Mucosa of stomach (tissue), 1 donor: ENCODE measurements around the gene KIAA1549.
"Not testable (repeated sequence)": the region's sequence is repeated elsewhere in the genome, so short reads cannot be mapped to it uniquely, and the experiment has no call there.

Experiments
- H3K27me3 ChIP-seq: one replicate; pipeline ENCODE4 v1.7.0; 2013; ENCODE audit warnings: mild to moderate bottlenecking, low read length; ENCODE audit not compliant: control insufficient read depth, insufficient read depth
- H3K36me3 ChIP-seq: one replicate; pipeline ENCODE4 v1.7.0; 2013; ENCODE audit warnings: low read length; ENCODE audit not compliant: control insufficient read depth, insufficient read depth
- H3K4me1 ChIP-seq: one replicate; pipeline ENCODE4 v1.7.0; 2013; ENCODE audit warnings: mild to moderate bottlenecking, low read length; ENCODE audit not compliant: control insufficient read depth, insufficient read depth
- H3K4me3 ChIP-seq: one replicate; pipeline ENCODE4 v1.7.0; 2013; ENCODE audit warnings: low read length
- H3K9ac ChIP-seq: one replicate; pipeline ENCODE4 v1.7.0; 2013; ENCODE audit warnings: mild to moderate bottlenecking, low read length, moderate library complexity
- H3K9me3 ChIP-seq: one replicate; pipeline ENCODE4 v1.7.0; 2013; ENCODE audit warnings: mild to moderate bottlenecking, low read length, moderate library complexity; ENCODE audit not compliant: control insufficient read depth
- donor health status: Pancreatic carcinoma.

Gene KIAA1549

DNA sequence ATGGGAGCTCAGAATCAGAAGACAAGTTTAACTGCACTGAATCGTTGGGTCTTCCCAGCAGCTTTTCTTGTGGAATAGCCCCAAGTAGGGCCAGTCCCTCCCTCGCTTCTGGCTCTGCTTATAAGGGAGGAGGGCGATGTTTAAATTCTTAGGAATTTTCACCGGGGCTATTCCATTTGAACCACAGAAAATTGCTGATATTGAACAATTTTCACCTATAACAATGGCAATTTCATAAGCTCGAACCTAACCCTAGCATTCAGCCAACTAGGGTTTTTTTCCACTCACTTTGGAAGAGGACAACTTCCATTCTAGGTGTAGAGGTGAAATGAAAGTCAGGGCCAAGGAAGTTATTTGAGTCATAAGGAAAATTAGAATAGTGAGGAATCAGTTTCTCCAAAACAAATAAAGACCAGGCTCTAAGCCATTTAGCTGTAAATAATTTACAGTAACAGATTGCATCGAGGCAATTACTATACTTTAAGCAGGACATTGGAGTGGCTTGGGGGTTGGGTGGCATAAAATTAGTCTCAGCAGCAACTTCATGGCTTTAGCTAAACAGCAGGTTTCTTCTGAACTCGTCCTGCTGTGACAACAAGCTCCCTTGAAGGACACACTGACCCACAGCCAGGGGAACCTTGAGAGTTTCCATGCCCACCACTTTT lies 181.7 kb downstream of the KIAA1549 start:
- H3K36me3 ChIP-seq: no peaks in the 10 kb centered on the region
- no peaks in the 10 kb centered on the region for H3K9me3 ChIP-seq
- no peaks in the 10 kb centered on the region for H3K4me1 ChIP-seq
- no peak overlapping the region for H3K9ac ChIP-seq
- H3K4me3 ChIP-seq: no peak overlapping the region
- H3K27me3 ChIP-seq: peaks cover 3% of the 10 kb centered on the region

DNA sequence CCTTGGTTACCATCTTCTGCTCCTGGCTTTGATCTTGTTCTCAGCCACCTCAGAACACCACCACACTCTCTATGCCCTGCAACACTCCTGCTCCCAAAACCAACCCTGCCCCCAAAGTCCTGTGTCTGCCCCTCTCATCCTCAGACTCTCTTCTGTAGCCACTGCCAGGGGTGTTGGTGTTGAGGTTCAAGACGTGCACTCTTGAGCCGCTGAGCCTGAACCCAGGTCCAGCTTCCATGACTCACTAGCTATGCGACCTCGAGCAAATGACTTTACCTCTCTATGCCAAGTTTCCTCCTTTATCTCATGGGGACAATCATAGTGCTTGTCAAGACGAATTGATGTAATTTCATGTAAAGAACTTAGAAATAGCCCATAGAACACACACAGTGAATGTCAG lies 182.4 kb downstream of the KIAA1549 start:
- Histone ChIP-seq H3K4me3 (no peak overlapping the region), H3K4me1 (no peaks in the 10 kb centered on the region), H3K27me3 (peaks cover 3% of the 10 kb centered on the region), H3K9ac (no peak overlapping the region), H3K36me3 (no peaks in the 10 kb centered on the region), H3K9me3 (no peaks in the 10 kb centered on the region)

DNA sequence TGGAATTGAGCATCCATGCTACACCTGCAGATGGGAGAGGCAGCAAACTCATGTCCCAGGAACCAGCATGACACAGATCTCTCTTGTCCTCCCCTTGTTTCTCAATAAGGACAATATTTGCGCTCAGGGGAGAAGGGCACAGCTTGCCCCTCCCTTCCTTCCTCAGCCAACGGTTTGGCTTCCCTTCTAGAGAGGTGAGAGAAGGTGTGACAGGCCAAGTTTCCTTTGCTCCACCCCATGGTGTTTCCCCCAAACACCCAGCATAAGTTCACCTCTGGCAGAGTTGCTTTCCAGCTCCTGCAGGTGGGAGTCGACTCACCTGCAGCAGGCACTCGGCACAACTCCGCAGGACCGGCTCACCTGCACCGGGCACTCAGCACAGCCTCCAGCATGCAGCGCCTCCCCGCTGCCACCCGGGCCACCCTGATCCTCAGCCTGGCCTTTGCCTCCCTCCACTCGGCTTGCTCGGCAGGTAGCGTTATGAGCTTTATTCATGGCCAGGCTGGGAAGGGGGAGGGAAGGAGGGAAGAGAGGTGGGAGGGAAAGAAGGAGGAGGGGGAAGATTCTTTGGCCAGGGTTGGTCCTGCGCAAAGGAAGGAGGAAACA lies 183.4 kb downstream of the KIAA1549 start, which contains the start of the genes ATP6V0A4 and TMEM213:
TSS of gene ATP6V0A4 (minus strand) at position 482 of the 606 bp plus-strand sequence. CDS start 26,949 bp downstream, outside the sequence.
TSS of gene TMEM213 (plus strand) at position 280 of the 606 bp plus-strand sequence. CDS start at position 391, 111 bp downstream.
- Histone ChIP-seq H3K9ac (no peak within 1 kb of the TSS), H3K9me3 (no peaks in the 10 kb centered on the region), H3K36me3 (no peaks in the 10 kb centered on the region), H3K4me1 (no peaks in the 10 kb centered on the region), H3K27me3 (peaks cover 3% of the 10 kb centered on the region), H3K4me3 (no peak within 1 kb of the TSS)

GRCh38 chr7:138797046-138797445 lies 184.1 kb downstream of the KIAA1549 start:
- H3K27me3 ChIP-seq, H3K4me1 ChIP-seq, H3K9ac ChIP-seq, H3K4me3 ChIP-seq, H3K36me3 ChIP-seq, H3K9me3 ChIP-seq: not testable (repeated sequence)

DNA sequence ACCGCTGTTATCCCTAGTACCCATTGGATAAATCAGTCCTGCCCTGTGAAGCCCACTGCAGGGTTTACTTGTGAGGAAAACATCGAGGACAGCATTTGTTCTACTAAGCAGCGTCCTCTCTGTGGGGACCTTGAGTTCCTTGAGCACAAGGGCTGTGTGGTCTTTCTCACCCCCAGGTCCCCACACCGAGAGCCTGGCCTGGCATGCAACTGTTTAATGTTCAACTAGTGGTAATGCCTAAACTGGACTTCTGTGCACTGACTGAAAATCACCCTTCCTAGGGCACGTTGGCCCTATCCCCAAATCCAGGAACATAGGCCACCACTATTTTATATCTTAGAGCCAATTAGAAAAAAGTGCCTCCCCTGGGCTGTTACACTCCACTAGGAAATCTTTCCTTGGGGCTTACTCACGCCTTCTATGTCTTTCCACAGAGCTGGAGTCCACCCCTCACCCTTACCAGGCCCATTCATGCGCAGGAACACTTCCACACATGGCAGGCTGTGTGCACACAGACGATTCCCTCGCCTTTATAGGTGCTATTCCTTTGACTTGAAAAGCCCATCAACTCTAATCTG lies 185.1 kb downstream of the KIAA1549 start:
- Histone ChIP-seq H3K9ac (no peak overlapping the region), H3K36me3 (no peaks in the 10 kb centered on the region), H3K4me3 (no peak overlapping the region), H3K9me3 (no peaks in the 10 kb centered on the region), H3K27me3 (peaks cover 3% of the 10 kb centered on the region), H3K4me1 (no peaks in the 10 kb centered on the region)

DNA sequence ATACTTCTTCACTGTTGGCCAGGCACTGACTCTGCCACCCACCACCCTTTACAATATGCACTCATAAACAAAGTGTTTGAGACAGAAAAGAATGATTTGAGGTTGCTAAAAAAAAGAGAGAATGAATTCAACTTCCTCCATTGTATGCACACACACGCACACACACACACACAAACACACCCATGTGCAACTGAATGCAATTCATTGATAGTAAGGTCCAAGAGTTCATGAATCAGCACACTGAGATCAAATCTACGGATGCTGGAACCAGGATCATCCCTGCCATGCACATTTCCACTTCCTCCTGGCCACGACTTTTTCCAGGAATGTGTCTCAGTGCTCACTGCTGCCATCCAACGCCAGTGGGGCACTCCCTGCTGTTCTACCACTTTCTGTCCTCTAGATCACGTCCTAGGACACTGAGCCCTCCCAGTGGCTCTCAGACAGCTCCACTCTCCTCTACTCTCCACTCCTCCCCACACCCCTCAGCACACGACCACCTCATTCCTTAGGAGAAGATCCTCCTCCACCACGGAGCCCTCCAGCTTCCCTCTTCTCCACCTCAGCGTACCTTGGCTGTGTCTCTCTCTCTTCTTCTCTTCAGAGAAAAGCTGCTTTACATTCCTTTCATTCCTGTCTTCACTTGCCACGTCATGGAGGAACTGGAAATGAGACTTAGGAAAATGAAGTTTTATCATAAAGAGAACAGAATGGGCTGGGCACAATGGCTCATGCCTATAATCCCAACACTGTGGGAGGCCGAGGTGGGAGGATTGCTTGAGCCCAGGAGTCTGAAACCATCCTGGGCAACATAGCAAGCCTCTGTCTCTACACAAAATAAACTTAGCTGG lies 195.4 kb downstream of the KIAA1549 start:
- Histone ChIP-seq H3K4me3 (no peak overlapping the region), H3K9ac (no peak overlapping the region), H3K9me3 (no peaks in the 10 kb centered on the region), H3K4me1 (no peaks in the 10 kb centered on the region), H3K27me3 (no peaks in the 10 kb centered on the region), H3K36me3 (no peaks in the 10 kb centered on the region)

- no peaks in the 10 kb centered on the region for H3K9me3 ChIP-seq
- no peaks in the 10 kb centered on the region for H3K4me1 ChIP-seq
- no peaks in the 10 kb centered on the region for H3K36me3 ChIP-seq
- H3K27me3 ChIP-seq: no peaks in the 10 kb centered on the region
- H3K9ac ChIP-seq: no peak overlapping the region
- no peak overlapping the region for H3K4me3 ChIP-seq
Measured at GRCh38 chr7:138784692-138785091, 196.5 kb downstream of the KIAA1549 start.
